Sigmoid colon (tissue), 7 donors: Measurements from ENCODE around the gene CUX1. TPM values are rescaled to one million over a fixed set of nuclear protein-coding genes. Genes with fewer than 3 reads are reported as not detected.
A peak's percentile ranks its signal among the peaks of the same experiment; 100 is the strongest.
"Not testable (repeated sequence)": the region's sequence is repeated elsewhere in the genome, so short reads cannot be mapped to it uniquely, and the experiment has no call there.

Experiments used
- DNase-seq: peaks from one replicate; pipeline ENCODE4 v3.0.0-alpha.2; 2019
- H3K27ac ChIP-seq, 4 donors: fragments of 200-600 bp; sonication (generic); one replicate each; pipeline ENCODE4 v1.5.1; 2016 to 2019; ENCODE audit warnings: mild to moderate bottlenecking in 1 of 4
- H3K27me3 ChIP-seq, 3 donors: fragments of 200-600 bp; sonication (generic); one replicate each; pipeline ENCODE4 v1.5.1; 2019; ENCODE audit warnings: mild to moderate bottlenecking in 1 of 3
- H3K36me3 ChIP-seq, 4 donors: fragments of 200-600 bp; sonication (generic); one replicate each; pipeline ENCODE4 v1.5.1; 2016 to 2019
- H3K4me1 ChIP-seq, 4 donors: fragments of 200-600 bp; sonication (generic); one replicate each; pipeline ENCODE4 v1.5.1; 2017 to 2019
- H3K4me3 ChIP-seq, 4 donors: fragments of 200-600 bp; sonication (generic); one replicate each; pipeline ENCODE4 v1.5.1; 2017 to 2019; ENCODE audit warnings: mild to moderate bottlenecking in 2 of 4, moderate library complexity in 1 of 4
- H3K9me3 ChIP-seq, 4 donors: fragments of 200-600 bp in 3 of 4; sonication (generic) in 3 of 4; one replicate each; pipeline versions ENCODE4 v1.5.1 to v1.6.1; 2013 to 2019
- EP300 ChIP-seq, 4 donors: sonication (generic); formaldehyde crosslinking; IDR thresholded peaks; one replicate each; pipeline ENCODE4 v1.6.1; 2017; ENCODE audit warnings: antibody characterized with exemption in 4 of 4
- POLR2A ChIP-seq, 2 donors: fragments of 450-650 bp; IDR thresholded peaks; one replicate each; pipeline ENCODE4 v1.6.1; 2016; ENCODE audit warnings: antibody characterized with exemption in 2 of 2, mild to moderate bottlenecking in 2 of 2, moderate library complexity in 2 of 2
- POLR2AphosphoS5 ChIP-seq, 4 donors: sonication (generic); formaldehyde crosslinking; IDR thresholded peaks; one replicate each; pipeline ENCODE4 v1.6.1; 2017; ENCODE audit warnings: antibody characterized with exemption in 4 of 4
- WGBS, 2 donors: extraction: QIAGEN DNeasy Blood & Tissue Kit; methylation state at CpG; one replicate each; pipeline ENCODE4 v1.1.7; 2013; 5-methylcytosine and 5-hydroxymethylcytosine counted together
- intact Hi-C: fragments of 100-400 bp; cut with DNase I; formaldehyde crosslinking; loops from one replicate; pipeline ENCODE4 v1.15.1; 2023
- polyA plus RNA-seq, 3 donors: library from polyadenylated mRNA; stranded (reverse); fragments of 200-250 nt; gene quantifications; one replicate each; pipeline ENCODE4 v1.2.3, GENCODE V29; 2013
- total RNA-seq, 4 donors: library from RNA; depleted of rRNA; stranded (reverse); fragments of >200 nt; gene quantifications; one replicate each; pipeline ENCODE4 v1.1.0, GENCODE V29; 2016
- TF ChIP-seq, protein P1 (sequence below), 4 experiments: fragments of 450-650 bp in 3 of 4; fragments of 200-600 bp in 1 of 4; IDR thresholded peaks; one replicate each; pipeline ENCODE4 v1.5.1; 2016 to 2019; ENCODE audit warnings: antibody characterized with exemption in 4 of 4, mild to moderate bottlenecking in 3 of 4, moderate library complexity in 2 of 4
- donor health status: healthy with polysubstance abuse.
- donor health status: Bipolar disorder and iron deficiency.
- donor health status: healthy.

CUX1 gene
- total and polyA plus RNA-seq, 7 donors = 46.7 to 127 (median 49.9) TPM

DNA sequence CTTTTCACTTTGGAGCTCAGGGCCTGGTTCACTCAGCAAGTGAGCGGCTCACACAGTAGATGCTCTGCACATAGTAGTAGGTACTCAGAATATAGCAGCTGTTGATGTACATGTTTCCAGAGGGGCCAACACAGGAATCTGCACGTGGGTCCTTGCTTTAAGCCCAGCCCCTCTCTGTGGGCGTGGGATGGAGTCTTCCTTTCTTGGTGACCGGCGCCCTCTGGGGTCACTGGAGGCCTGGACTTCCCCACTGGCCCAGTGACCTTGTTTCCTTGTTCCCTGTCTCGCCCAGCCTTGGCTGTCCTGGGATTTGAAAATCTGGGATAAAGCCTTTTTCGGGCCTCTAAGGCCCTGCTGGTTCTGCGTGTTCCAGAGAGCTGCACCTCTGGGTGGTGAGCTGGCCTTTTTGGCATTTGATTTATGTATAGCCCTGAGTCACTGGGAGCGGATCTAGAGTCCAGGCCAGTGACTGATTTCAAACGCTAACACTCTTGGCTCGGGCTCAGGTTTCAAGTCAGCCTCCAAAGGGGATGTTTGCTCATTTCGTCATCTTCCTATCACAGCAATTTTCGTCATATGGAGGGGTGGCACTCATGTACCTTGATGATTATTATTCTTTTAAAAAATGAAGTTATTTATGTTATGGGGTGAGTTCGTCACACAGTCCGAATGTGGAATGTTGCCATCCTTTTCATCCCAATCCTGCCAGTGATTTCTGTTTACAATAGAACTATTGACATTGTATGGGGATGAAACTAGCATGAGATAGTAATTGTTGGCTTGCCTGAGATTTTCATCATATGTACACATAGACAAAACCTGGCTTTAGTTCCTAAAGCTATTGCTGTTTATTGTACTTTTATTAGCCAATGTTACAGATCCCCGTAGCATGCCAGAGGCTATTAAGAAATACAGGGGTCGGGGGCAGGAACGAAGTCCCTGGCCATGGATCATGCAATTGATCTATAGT lies 65.5 kb downstream of the CUX1 start:
- Histone ChIP-seq H3K27ac (peak overlapping the region; percentile 82 to 93 (median 87)), H3K4me3 (no peak overlapping the region), H3K27me3 (no peaks in the 10 kb centered on the region), H3K4me1 (peaks cover 0 to 89% (median 78%) of the 10 kb centered on the region in 4 donors), H3K36me3 (no peaks in the 10 kb centered on the region), H3K9me3 (no peaks in the 10 kb centered on the region)
- intact Hi-C loops = loop anchor here (2.0 to 5.0 kb wide), 2 partner anchors 68 to 69 kb away; no protein-coding TSS in a partner anchor
- 18 to 53% methylated on average over 18 of the region's 18 CpGs for WGBS, 2 donors
- peak; percentile 97 for DNase-seq
- TF ChIP-seq POLR2A (IDR thresholded peaks at IDR 0.05) (no peak), POLR2AphosphoS5 (IDR thresholded peaks at IDR 0.05) (peak; percentile 75 to 84 (median 81)), EP300 (IDR thresholded peaks at IDR 0.05) (peak; percentile 27 to 80 (median 63))
- TF ChIP-seq, protein P1, sequence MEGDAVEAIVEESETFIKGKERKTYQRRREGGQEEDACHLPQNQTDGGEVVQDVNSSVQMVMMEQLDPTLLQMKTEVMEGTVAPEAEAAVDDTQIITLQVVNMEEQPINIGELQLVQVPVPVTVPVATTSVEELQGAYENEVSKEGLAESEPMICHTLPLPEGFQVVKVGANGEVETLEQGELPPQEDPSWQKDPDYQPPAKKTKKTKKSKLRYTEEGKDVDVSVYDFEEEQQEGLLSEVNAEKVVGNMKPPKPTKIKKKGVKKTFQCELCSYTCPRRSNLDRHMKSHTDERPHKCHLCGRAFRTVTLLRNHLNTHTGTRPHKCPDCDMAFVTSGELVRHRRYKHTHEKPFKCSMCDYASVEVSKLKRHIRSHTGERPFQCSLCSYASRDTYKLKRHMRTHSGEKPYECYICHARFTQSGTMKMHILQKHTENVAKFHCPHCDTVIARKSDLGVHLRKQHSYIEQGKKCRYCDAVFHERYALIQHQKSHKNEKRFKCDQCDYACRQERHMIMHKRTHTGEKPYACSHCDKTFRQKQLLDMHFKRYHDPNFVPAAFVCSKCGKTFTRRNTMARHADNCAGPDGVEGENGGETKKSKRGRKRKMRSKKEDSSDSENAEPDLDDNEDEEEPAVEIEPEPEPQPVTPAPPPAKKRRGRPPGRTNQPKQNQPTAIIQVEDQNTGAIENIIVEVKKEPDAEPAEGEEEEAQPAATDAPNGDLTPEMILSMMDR (IDR thresholded peaks at IDR 0.05) = no peak

DNA sequence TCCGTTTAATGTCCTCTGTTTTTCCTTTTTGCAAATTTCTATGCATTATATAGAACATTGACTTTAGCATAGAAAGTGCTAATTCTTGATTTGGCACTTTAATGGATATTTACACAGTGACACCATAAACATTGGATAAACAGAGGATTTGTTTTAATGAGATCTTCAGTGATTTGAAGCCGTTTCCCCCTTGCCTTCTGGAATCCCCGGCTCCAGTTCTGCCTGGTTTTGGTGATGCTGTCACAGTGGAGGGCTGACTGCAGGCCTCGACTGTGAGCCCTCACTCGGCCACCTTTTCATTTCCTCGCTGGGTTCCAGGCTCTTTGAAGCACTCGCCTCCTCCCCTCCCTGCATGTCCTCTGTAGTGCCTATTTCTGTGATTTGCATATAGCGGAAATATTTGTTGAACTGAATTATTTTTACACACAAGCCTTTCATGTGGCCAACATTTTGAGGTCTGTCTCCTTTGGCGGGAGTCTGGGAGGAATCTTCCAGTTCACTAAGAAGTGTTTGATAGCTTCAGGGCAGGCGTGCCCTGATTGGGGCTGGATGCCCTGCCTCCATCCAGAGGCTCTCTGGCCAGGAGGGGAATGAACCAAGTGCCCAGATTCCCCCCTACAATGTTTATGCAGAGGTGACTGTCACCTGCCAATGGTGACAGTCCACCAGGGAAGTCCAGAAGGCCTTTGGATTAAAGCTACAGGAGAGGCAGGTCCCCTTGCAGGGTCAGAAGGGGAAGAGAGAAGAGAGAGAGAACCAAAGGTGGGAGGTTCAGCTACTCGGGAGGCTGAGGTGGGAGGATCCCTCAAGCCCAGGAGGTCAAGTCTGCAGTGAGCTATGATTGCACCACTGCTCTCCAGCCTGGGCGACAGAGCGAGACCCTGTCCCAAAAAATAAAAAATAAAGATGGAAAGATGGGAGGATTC lies 67.5 kb downstream of the CUX1 start:
- no peak for DNase-seq
- H3K4me3 ChIP-seq = no peak overlapping the region
- peak overlapping the region; percentile 82 to 93 (median 87) for H3K27ac ChIP-seq
- TF ChIP-seq EP300 (IDR thresholded peaks at IDR 0.05) (no peak), POLR2A (IDR thresholded peaks at IDR 0.05) (no peak), POLR2AphosphoS5 (IDR thresholded peaks at IDR 0.05) (no peak)
- TF ChIP-seq, protein P1 (IDR thresholded peaks at IDR 0.05) = no peak
- WGBS, 2 donors = 49 to 68% methylated on average over 13 of the region's 13 CpGs
- intact Hi-C loops = loop anchor here (5.0 kb wide), 1 partner anchor 67 kb away; no protein-coding TSS in a partner anchor
- peaks cover 0 to 77% (median 68%) of the 10 kb centered on the region in 4 donors for H3K4me1 ChIP-seq
- H3K36me3 ChIP-seq = no peaks in the 10 kb centered on the region
- H3K9me3 ChIP-seq = no peaks in the 10 kb centered on the region
- no peaks in the 10 kb centered on the region for H3K27me3 ChIP-seq

DNA sequence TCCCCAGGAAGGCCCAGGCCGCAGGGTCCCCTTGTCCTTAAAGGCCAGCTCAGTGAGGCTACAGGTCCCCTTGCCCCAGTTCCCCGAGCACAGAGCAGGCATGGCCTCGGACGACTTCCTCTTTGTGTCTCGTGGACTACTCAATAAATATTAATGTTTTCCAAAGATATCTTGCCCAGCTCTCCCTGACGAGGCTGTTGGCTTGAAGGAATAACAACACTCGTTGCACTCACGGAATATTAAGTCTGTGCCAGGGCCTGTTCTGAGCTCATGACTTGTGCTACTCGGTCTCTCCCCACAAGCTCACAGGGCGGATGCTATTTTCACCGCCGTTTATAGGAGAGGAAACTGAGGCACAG lies 68.2 kb downstream of the CUX1 start:
- intact Hi-C loops = no loop called here
- DNase-seq = peak; percentile 84
- H3K27me3 ChIP-seq = no peaks in the 10 kb centered on the region
- H3K36me3 ChIP-seq = no peaks in the 10 kb centered on the region
- H3K27ac ChIP-seq = peak overlapping the region; percentile 82 to 93 (median 87)
- WGBS, 2 donors = 72 to 90% methylated on average over 12 of the region's 12 CpGs
- no peak overlapping the region for H3K4me3 ChIP-seq
- TF ChIP-seq, protein P1 (IDR thresholded peaks at IDR 0.05) = no peak
- no peak for TF ChIP-seq POLR2A (IDR thresholded peaks at IDR 0.05)
- TF ChIP-seq POLR2AphosphoS5 (IDR thresholded peaks at IDR 0.05) = peak; percentile 19 to 58 (median 42)
- peak in 1 of 4 donors; percentile 63 for TF ChIP-seq EP300 (IDR thresholded peaks at IDR 0.05)
- H3K9me3 ChIP-seq = no peaks in the 10 kb centered on the region
- peaks cover 0 to 71% (median 62%) of the 10 kb centered on the region in 4 donors for H3K4me1 ChIP-seq

DNA sequence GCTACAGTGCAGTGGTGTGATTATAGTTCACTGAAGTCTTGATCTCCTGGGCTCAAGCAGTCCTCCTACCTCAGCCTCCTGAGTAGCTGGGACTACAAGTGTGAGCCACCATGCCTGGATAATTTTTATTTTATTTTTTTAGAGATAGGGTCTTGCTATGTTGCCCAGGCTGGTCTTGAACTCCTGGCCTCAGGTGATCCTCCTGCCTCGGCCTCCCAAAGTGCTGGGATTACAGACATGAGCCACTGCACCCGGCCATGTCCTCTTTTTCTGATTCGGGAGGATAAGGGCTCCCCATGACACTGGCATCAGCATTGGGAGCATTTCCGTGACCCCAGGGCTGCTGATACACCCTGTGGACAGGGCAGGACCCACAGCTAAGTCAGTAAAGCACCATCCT lies 69.9 kb downstream of the CUX1 start:
- intact Hi-C loops, DNase-seq, H3K9me3 ChIP-seq, H3K4me3 ChIP-seq, H3K27me3 ChIP-seq, H3K36me3 ChIP-seq: not testable (repeated sequence)
- 96 to 97% methylated on average over 4 of the region's 4 CpGs for WGBS, 2 donors
- Histone ChIP-seq H3K4me1 (peaks cover 0 to 58% (median 52%) of the 10 kb centered on the region in 4 donors), H3K27ac (peak overlapping the region in 1 of 4 donors; percentile 93)

- H3K27me3 ChIP-seq, intact Hi-C loops, H3K9me3 ChIP-seq, DNase-seq, H3K36me3 ChIP-seq, H3K27ac ChIP-seq, H3K4me3 ChIP-seq: not testable (repeated sequence)
- WGBS, 2 donors = 69 to 95% methylated on average over 3 of the region's 3 CpGs
- peaks cover 0 to 54% (median 51%) of the 10 kb centered on the region in 4 donors for H3K4me1 ChIP-seq
Measured at GRCh38 chr7:101888564-101888963, 71.1 kb downstream of the CUX1 start.
